ENCODE results near the gene ESRRA.

GRCh38 chr11:64285885-64286800 is 19.2 kb upstream of the ESRRA start:
- TF ChIP-seq, protein P1, sequence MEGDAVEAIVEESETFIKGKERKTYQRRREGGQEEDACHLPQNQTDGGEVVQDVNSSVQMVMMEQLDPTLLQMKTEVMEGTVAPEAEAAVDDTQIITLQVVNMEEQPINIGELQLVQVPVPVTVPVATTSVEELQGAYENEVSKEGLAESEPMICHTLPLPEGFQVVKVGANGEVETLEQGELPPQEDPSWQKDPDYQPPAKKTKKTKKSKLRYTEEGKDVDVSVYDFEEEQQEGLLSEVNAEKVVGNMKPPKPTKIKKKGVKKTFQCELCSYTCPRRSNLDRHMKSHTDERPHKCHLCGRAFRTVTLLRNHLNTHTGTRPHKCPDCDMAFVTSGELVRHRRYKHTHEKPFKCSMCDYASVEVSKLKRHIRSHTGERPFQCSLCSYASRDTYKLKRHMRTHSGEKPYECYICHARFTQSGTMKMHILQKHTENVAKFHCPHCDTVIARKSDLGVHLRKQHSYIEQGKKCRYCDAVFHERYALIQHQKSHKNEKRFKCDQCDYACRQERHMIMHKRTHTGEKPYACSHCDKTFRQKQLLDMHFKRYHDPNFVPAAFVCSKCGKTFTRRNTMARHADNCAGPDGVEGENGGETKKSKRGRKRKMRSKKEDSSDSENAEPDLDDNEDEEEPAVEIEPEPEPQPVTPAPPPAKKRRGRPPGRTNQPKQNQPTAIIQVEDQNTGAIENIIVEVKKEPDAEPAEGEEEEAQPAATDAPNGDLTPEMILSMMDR (IDR thresholded peaks at IDR 0.05) = no peak
- TF ChIP-seq POLR2A (IDR thresholded peaks at IDR 0.05) = no peak
